ENCODE results near the gene WWTR1. TPM values are rescaled to one million over a fixed set of nuclear protein-coding genes. Genes with fewer than 3 reads are reported as not detected.

Gene WWTR1
- total RNA-seq, 6 donors from 2014 or later = 77.5 to 119 (median 107) TPM

GRCh38 chr3:149468504-149469212 lies 189.2 kb downstream of the WWTR1 start:
- Histone ChIP-seq H3K27me3 (no peaks in the 10 kb centered on the region), H3K4me1 (peaks cover 12 to 22% (median 16%) of the 10 kb centered on the region in 4 donors), H3K4me3 (no peak overlapping the region), H3K36me3 (no peaks in the 10 kb centered on the region), H3K9me3 (no peaks in the 10 kb centered on the region), H3K27ac (no peak overlapping the region)
- 95 to 100% methylated on average over 2 of the region's 2 CpGs for WGBS, 2 donors
- TF ChIP-seq EP300 (IDR thresholded peaks at IDR 0.05) (no peak), CTCF (IDR thresholded peaks at IDR 0.05) (no peak), POLR2AphosphoS5 (IDR thresholded peaks at IDR 0.05) (no peak), POLR2A (IDR thresholded peaks at IDR 0.05) (no peak)
- ATAC-seq (ENCODE audit: low FRiP score in 2 of 2) = no peak
- DNase-seq = no peak

Small RNAs within 50 kb of the gene (small RNA-seq; reads per million reads assigned to genes)
- 0 reads per million in 4 donors for gene RNU6-1098P

Other genes with a start within 250 kb of the WWTR1 start
- gene TM4SF4, start 183.3 kb downstream of the WWTR1 start, total RNA-seq = 1 to 10 TPM in 4 of 6 donors, not detected in 2; 1.8 to 2.5 (median 2.2) TPM
- gene COMMD2, start 94.5 kb upstream of the WWTR1 start, total RNA-seq = 10 to 100 TPM; 11.5 to 44.0 (median 39.4) TPM
- 10 to 100 TPM in 1 of 6 donors, 1 to 10 TPM in 4, not detected in 1; 1.4 to 24.5 (median 3.1) TPM for gene ANKUB1, start 134.5 kb upstream of the WWTR1 start, total RNA-seq
- 100 to 1,000 TPM in 3 of 6 donors, 10 to 100 TPM in 3; 50.2 to 136 (median 101) TPM for gene RNF13, start 155.2 kb upstream of the WWTR1 start, total RNA-seq

Measured in upper lobe of left lung (tissue), 6 donors.